ENCODE measurements around the gene CTNND2. TPM values are rescaled to one million over a fixed set of nuclear protein-coding genes. Genes with fewer than 3 reads are reported as not detected.
"Not testable (repeated sequence)": the region's sequence is repeated elsewhere in the genome, so short reads cannot be mapped to it uniquely, and the experiment has no call there.

The CTNND2 gene
- polyA plus RNA-seq, 4 donors: 1.9 to 2.7 (median 2.4) TPM

- no peak for DNase-seq (ENCODE audit: low read depth in 4 of 4, low spot score in 2 of 4)
Observed at GRCh38 chr5:11009576-11009975, 894.7 kb downstream of the CTNND2 start.

- no peak for DNase-seq (ENCODE audit: low read depth in 4 of 4, low spot score in 2 of 4)
Observed at GRCh38 chr5:11007269-11007870, 896.9 kb downstream of the CTNND2 start.

GRCh38 chr5:11004523-11004922 is 899.7 kb downstream of the CTNND2 start:
- DNase-seq (ENCODE audit: low read depth in 4 of 4, low spot score in 2 of 4): not testable (repeated sequence)

- DNase-seq (ENCODE audit: low read depth in 4 of 4, low spot score in 2 of 4): no peak
Observed at GRCh38 chr5:11000515-11001353, 903.5 kb downstream of the CTNND2 start.

GRCh38 chr5:10999714-11000113 is 904.5 kb downstream of the CTNND2 start:
- no peak for DNase-seq (ENCODE audit: low read depth in 4 of 4, low spot score in 2 of 4)

- DNase-seq (ENCODE audit: low read depth in 4 of 4, low spot score in 2 of 4): no peak
Observed at GRCh38 chr5:10995891-10996290, 908.4 kb downstream of the CTNND2 start.

GRCh38 chr5:10994091-10994986 is 909.9 kb downstream of the CTNND2 start:
- no peak for DNase-seq (ENCODE audit: low read depth in 4 of 4, low spot score in 2 of 4)

GRCh38 chr5:10990634-10991033 is 913.6 kb downstream of the CTNND2 start:
- no peak for DNase-seq (ENCODE audit: low read depth in 4 of 4, low spot score in 2 of 4)

- DNase-seq (ENCODE audit: low read depth in 4 of 4, low spot score in 2 of 4): no peak
Observed at GRCh38 chr5:10989577-10990263, 914.5 kb downstream of the CTNND2 start.

GRCh38 chr5:10988622-10989021 is 915.6 kb downstream of the CTNND2 start:
- no peak for DNase-seq (ENCODE audit: low read depth in 4 of 4, low spot score in 2 of 4)

GRCh38 chr5:10987925-10988504 is 916.2 kb downstream of the CTNND2 start:
- DNase-seq (ENCODE audit: low read depth in 4 of 4, low spot score in 2 of 4): peak in 3 of 4 donors; percentile 32 to 55 (median 34)

GRCh38 chr5:10987276-10987924 is 916.8 kb downstream of the CTNND2 start:
- no peak for DNase-seq (ENCODE audit: low read depth in 4 of 4, low spot score in 2 of 4)

- DNase-seq (ENCODE audit: low read depth in 4 of 4, low spot score in 2 of 4): no peak
Observed at GRCh38 chr5:10985721-10986110, 918.5 kb downstream of the CTNND2 start.

GRCh38 chr5:10985091-10985720 is 919.0 kb downstream of the CTNND2 start:
- DNase-seq (ENCODE audit: low read depth in 4 of 4, low spot score in 2 of 4): no peak

- DNase-seq (ENCODE audit: low read depth in 4 of 4, low spot score in 2 of 4): no peak
Observed at GRCh38 chr5:10984021-10984715, 920.1 kb downstream of the CTNND2 start.

- no peak for DNase-seq (ENCODE audit: low read depth in 4 of 4, low spot score in 2 of 4)
Observed at GRCh38 chr5:10982626-10983025, 921.6 kb downstream of the CTNND2 start.

- DNase-seq (ENCODE audit: low read depth in 4 of 4, low spot score in 2 of 4): no peak
Observed at GRCh38 chr5:10981932-10982331, 922.3 kb downstream of the CTNND2 start.

- DNase-seq (ENCODE audit: low read depth in 4 of 4, low spot score in 2 of 4): no peak
Observed at GRCh38 chr5:10977011-10977410, 927.2 kb downstream of the CTNND2 start.

GRCh38 chr5:10975945-10976344 is 928.3 kb downstream of the CTNND2 start:
- no peak for DNase-seq (ENCODE audit: low read depth in 4 of 4, low spot score in 2 of 4)
